Right lobe of liver (tissue), 6 donors: ENCODE data around the gene TCL1B. TPM values are rescaled to one million over a fixed set of nuclear protein-coding genes. Genes with fewer than 3 reads are reported as not detected.
"Not testable (repeated sequence)": the region's sequence is repeated elsewhere in the genome, so short reads cannot be mapped to it uniquely, and the experiment has no call there.

ENCODE experiments used
- ATAC-seq, 4 donors: fragments of 200-7000 bp; cut with Tn5 transposase; one replicate each; pipeline ENCODE4 v1.9.1; 2020; ENCODE audit warnings: mild to moderate bottlenecking in 4 of 4, moderate library complexity in 4 of 4
- DNase-seq, 3 donors: peaks; one replicate each; pipeline ENCODE4 v3.0.0-alpha.2; 2020
- H3K27ac ChIP-seq, 3 donors: fragments of 200-600 bp; one replicate each; pipeline ENCODE4 v1.8.0; 2022
- H3K27me3 ChIP-seq, 2 donors: fragments of 200-600 bp; one replicate each; pipeline ENCODE4 v1.8.0; 2022
- H3K36me3 ChIP-seq, 4 donors: fragments of 200-600 bp; sonication (generic) in 1 of 4; one replicate each; pipeline versions ENCODE4 v1.5.1 to v1.8.0; 2017 to 2022; ENCODE audit warnings: control low read depth in 1 of 4
- H3K4me1 ChIP-seq, 4 donors: fragments of 200-600 bp; sonication (generic) in 1 of 4; one replicate each; pipeline versions ENCODE4 v1.5.1 to v1.8.0; 2017 to 2022; ENCODE audit warnings: control low read depth in 1 of 4
- H3K4me3 ChIP-seq, 3 donors: fragments of 200-600 bp; one replicate each; pipeline ENCODE4 v1.8.0; 2022
- H3K9me3 ChIP-seq, 4 donors: fragments of 200-600 bp; sonication (generic) in 1 of 4; one replicate each; pipeline versions ENCODE4 v1.5.1 to v1.8.0; 2017 to 2022; ENCODE audit warnings: control low read depth in 1 of 4
- POLR2A ChIP-seq: fragments of 450-650 bp; IDR thresholded peaks from one replicate; pipeline ENCODE4 v1.6.1; 2017; ENCODE audit warnings: antibody characterized with exemption, mild to moderate bottlenecking
- WGBS: methylation state at CpG from one replicate; pipeline ENCODE4 v1.1.6; 2018; ENCODE audit warnings: low coverage, low lambda C conversion rate; ENCODE audit not compliant: insufficient coverage; ENCODE audit errors: missing lambda C conversion rate; 5-methylcytosine and 5-hydroxymethylcytosine counted together
- intact Hi-C, 2 donors: fragments of 100-400 bp; cut with DNase I; formaldehyde crosslinking; loops; one replicate each; pipeline versions ENCODE4 v1.11.2 to v1.14.1; 2022
- total RNA-seq, 6 experiments: library from RNA; depleted of rRNA in 2 of 6; stranded (reverse); fragments of >200 nt in 2 of 6; fragmentation: NEBNext Ultra II Directional in 3 of 6; extraction: Animal tissue kit (Norgen Biotek cat#: 25700) in 3 of 6; gene quantifications; one replicate each; pipeline versions ENCODE4 v1.1.0 to v1.2.4, GENCODE V29; 2016 to 2023
- TF ChIP-seq, protein P1 (sequence below), 4 donors: fragments of 200-600 bp in 3 of 4; fragments of 450-650 bp in 1 of 4; IDR thresholded peaks; one replicate each; pipeline versions ENCODE4 v1.5.1 to v1.8.0; 2016 to 2022; ENCODE audit warnings: antibody characterized with exemption in 4 of 4, mild to moderate bottlenecking in 2 of 4
- donor health status: DM: no; HTN: yes; CAD: no.
- donor health status: DM: no; HTN: no; CAD: no.
- donor health status: DM: no; HTN: no; CAD: no.
- donor health status: DM: no; HTN: yes; CAD: no.
- donor health status: DM: no; HTN: yes; CAD: no.

Gene TCL1B
- total RNA-seq, 6 experiments from 2014 or later: not detected

DNA sequence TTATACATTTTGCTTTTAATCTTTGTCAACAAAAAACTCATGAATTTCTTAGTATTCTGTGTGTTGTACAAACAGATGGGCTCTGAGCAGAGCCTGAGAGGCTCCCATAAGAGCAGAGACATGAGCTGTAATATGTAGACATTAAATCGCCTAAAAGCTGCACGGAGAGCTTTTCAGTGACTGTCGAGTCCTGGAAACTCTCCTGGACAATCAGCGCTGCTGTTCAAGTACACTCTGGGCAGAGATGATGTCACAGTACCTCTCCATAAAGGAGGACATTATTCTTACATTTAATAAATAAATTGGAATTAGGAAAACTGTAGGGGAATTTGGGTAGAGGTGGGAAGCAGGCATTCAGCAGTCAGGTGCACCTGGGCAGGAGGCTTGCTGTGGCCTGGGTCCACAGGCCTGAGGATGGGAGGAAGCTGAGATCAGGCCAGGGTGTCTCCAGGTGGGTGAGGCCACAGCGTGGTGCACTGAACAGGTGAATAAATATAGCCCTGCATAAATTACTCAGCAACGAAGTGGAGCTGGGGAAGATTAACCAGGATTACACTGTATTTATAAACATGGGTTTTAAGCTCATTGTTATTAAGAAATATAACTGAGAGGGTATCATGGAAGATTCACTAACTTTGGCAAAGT lies 41.0 kb downstream of the TCL1B start:
- no peaks in the 10 kb centered on the region for H3K4me1 ChIP-seq
- no peak overlapping the region for H3K4me3 ChIP-seq
- peaks cover 0 to 5% (median 0%) of the 10 kb centered on the region in 4 donors for H3K9me3 ChIP-seq
- intact Hi-C loops: no loop called here
- no peak overlapping the region for H3K27ac ChIP-seq
- H3K36me3 ChIP-seq: no peaks in the 10 kb centered on the region
- WGBS: 49% methylated on average over 6 of the region's 6 CpGs
- no peak for ATAC-seq
- TF ChIP-seq, protein P1, sequence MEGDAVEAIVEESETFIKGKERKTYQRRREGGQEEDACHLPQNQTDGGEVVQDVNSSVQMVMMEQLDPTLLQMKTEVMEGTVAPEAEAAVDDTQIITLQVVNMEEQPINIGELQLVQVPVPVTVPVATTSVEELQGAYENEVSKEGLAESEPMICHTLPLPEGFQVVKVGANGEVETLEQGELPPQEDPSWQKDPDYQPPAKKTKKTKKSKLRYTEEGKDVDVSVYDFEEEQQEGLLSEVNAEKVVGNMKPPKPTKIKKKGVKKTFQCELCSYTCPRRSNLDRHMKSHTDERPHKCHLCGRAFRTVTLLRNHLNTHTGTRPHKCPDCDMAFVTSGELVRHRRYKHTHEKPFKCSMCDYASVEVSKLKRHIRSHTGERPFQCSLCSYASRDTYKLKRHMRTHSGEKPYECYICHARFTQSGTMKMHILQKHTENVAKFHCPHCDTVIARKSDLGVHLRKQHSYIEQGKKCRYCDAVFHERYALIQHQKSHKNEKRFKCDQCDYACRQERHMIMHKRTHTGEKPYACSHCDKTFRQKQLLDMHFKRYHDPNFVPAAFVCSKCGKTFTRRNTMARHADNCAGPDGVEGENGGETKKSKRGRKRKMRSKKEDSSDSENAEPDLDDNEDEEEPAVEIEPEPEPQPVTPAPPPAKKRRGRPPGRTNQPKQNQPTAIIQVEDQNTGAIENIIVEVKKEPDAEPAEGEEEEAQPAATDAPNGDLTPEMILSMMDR (IDR thresholded peaks at IDR 0.05): no peak
- no peak for TF ChIP-seq POLR2A
- no peak for DNase-seq
- no peaks in the 10 kb centered on the region for H3K27me3 ChIP-seq

DNA sequence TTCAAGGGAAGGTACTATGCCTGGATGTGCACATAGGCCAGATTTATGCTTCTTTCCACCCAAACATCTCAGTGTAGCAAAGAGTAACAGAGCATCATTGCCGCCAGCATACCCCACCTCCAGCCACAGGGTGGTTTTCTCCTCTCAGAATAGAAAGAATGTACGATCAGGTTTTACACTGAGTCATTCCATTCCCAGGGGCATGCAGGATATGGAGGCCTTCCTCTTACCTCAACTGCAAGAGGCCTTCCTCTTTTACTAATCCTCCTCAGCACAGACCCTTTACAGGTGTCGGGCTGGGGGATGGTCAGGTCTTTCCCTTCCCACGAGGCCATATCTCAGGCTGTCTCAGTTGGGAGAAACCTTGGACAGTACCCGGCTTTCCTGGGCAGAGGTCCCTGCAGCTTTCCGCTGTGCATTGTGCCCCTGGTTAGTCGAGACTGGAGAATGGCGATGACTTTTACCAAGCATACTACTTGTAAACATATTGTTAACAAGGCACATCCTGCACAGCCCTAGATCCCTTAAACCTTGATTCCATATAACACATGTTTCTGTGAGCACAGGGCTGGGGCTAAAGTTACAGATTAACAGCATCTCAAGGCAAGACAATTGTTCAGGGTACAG lies 43.3 kb downstream of the TCL1B start:
- ATAC-seq, H3K27me3 ChIP-seq, H3K4me1 ChIP-seq, H3K36me3 ChIP-seq, intact Hi-C loops, H3K4me3 ChIP-seq, H3K9me3 ChIP-seq, DNase-seq, H3K27ac ChIP-seq: not testable (repeated sequence)
- 52% methylated on average over 7 of the region's 8 CpGs for WGBS

DNA sequence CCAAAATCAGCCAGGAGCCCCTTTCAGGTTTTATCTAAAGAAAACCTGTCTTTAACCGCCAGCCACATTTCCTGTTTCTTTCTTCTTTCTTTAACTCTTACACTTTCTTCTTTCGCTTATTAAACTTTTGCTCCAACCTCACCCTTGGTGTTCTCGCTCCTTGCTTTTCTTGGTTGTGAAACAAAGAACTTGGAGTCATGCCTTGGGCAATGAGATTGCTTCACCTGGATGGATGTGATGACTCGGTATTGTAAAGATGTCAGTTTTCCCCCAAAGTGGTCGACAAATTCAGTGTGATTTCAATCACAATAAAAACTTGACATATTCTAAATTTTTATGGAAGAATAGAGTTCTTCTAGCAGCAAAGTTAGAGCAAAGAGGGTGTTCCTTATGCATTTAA lies 43.9 kb downstream of the TCL1B start:
- DNase-seq: no peak
- intact Hi-C loops: no loop called here
- no peak for TF ChIP-seq POLR2A
- TF ChIP-seq, protein P1 (IDR thresholded peaks at IDR 0.05): no peak

DNA sequence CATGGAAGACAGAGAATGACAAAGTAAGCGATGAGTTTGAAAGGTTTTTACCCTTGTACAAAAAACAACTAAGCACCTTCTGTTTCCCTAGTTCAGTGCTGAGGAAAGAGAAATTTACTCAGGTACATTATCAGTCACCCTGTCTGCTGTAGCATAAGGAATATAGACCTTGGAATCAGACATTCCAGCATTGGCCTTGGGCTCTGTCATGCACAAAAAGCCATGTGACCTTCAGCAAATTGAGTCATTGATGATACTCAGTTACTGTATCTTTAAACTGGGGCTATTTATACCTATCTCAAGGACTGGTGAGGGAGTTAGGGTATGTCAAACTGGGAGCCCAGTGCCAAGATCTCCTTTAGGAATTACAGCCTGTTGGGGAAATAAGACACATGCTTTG lies 47.0 kb downstream of the TCL1B start:
- ATAC-seq (no peak), DNase-seq (no peak)
- Histone ChIP-seq H3K9me3 (no peaks in the 10 kb centered on the region), H3K4me1 (no peaks in the 10 kb centered on the region), H3K4me3 (no peak overlapping the region), H3K27ac (no peak overlapping the region), H3K36me3 (no peaks in the 10 kb centered on the region), H3K27me3 (no peaks in the 10 kb centered on the region)
- TF ChIP-seq POLR2A: no peak
- TF ChIP-seq, protein P1 (IDR thresholded peaks at IDR 0.05): no peak
- WGBS: 70% methylated on average over 1 of the region's 1 CpG
- intact Hi-C loops: no loop called here

More for the DNA sequence above, 43.9 kb downstream of the TCL1B start:
- H3K27ac ChIP-seq: no peak overlapping the region
- no peaks in the 10 kb centered on the region for H3K9me3 ChIP-seq
- WGBS: 59% methylated on average over 5 of the region's 5 CpGs
- H3K27me3 ChIP-seq: no peaks in the 10 kb centered on the region
- no peak overlapping the region for H3K4me3 ChIP-seq
- no peaks in the 10 kb centered on the region for H3K4me1 ChIP-seq
- no peak for ATAC-seq
- H3K36me3 ChIP-seq: no peaks in the 10 kb centered on the region

DNA sequence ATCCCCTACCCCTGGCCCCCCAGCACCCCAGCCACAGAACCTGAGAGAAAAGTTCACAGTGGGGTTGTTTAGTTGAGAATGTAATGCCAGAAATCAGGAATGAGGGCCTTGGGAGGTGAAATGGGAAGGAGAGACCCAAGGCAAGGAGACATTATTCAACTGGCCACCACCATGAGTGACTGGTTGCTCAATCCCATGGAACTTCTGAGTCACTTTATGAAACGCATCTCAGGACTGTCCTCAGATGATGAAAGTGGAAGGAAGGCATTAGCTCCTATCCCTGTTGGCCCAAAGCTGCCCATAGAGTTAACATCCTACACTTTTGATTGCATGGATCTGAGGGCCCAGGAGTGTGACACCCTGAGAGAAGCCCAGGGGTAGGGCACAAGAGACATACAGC lies 53.1 kb downstream of the TCL1B start:
- Histone ChIP-seq H3K4me1 (no peaks in the 10 kb centered on the region), H3K27ac (no peak overlapping the region), H3K9me3 (no peaks in the 10 kb centered on the region), H3K36me3 (no peaks in the 10 kb centered on the region), H3K27me3 (no peaks in the 10 kb centered on the region), H3K4me3 (no peak overlapping the region)
- intact Hi-C loops: no loop called here
- ATAC-seq: no peak
- TF ChIP-seq, protein P1 (IDR thresholded peaks at IDR 0.05): no peak
- no peak for TF ChIP-seq POLR2A
- no peak for DNase-seq
- no CpG with 5 or more reads among the region's 1 CpG for WGBS
